Peyer's patch (tissue), 4 donors: ENCODE data around the gene SLC9A8.

Experiments
- CTCF ChIP-seq, 6 experiments: fragments of 450-650 bp in 4 of 6; fragments of 200-600 bp in 2 of 6; sonication (generic) in 1 of 6; IDR thresholded peaks; one replicate each; pipeline ENCODE4 v1.5.1; 2017 to 2019; ENCODE audit warnings: antibody characterized with exemption in 6 of 6, mild to moderate bottlenecking in 3 of 6, moderate library complexity in 1 of 6
- POLR2A ChIP-seq, 2 donors: fragments of 450-650 bp; IDR thresholded peaks; one replicate each; pipeline ENCODE4 v1.5.1; 2017; ENCODE audit warnings: antibody characterized with exemption in 2 of 2, mild to moderate bottlenecking in 2 of 2, moderate library complexity in 2 of 2

- TF ChIP-seq CTCF (IDR thresholded peaks at IDR 0.05) (no peak), POLR2A (IDR thresholded peaks at IDR 0.05) (no peak)
Measured at GRCh38 chr20:49831770-49832631, 19.4 kb downstream of the SLC9A8 start.
